ENCODE data around the gene LRRN2. TPM values are rescaled to one million over a fixed set of nuclear protein-coding genes. Genes with fewer than 3 reads are reported as not detected.
A peak's percentile ranks its signal among the peaks of the same experiment; 100 is the strongest.

LRRN2 gene
- total and polyA plus RNA-seq, 2 experiments from 2014 or later = 7.0 to 27.9 TPM

GRCh38 chr1:204574016-204574864 lies 111.3 kb downstream of the LRRN2 start:
- H3K27ac ChIP-seq = peak overlapping the region; percentile 58
- no peak overlapping the region for H3K4me2 ChIP-seq
- no peaks in the 10 kb centered on the region for H3K79me2 ChIP-seq
- H4K20me1 ChIP-seq (ENCODE audit: insufficient read depth, poor library complexity, severe bottlenecking) = no peaks in the 10 kb centered on the region
- no peaks in the 10 kb centered on the region for H3K36me3 ChIP-seq (replicated peaks; ENCODE audit: insufficient read depth, low read depth)
- H3K9me2 ChIP-seq (replicated peaks; ENCODE audit: insufficient read depth) = no peaks in the 10 kb centered on the region
- no peaks in the 10 kb centered on the region for H3K27me3 ChIP-seq
- no peak overlapping the region for H3K4me3 ChIP-seq
- no peak for DNase-seq (ENCODE audit: low spot score)
- H2AFZ ChIP-seq = no peak overlapping the region
- no peaks in the 10 kb centered on the region for H3K9me3 ChIP-seq (ENCODE audit: low read depth)
- TF ChIP-seq EZH2 (IDR thresholded peaks at IDR 0.05; ENCODE audit: borderline replicate concordance) (no peak), CTCF (IDR thresholded peaks at IDR 0.05; ENCODE audit: poor library complexity) (no peak)
- peaks cover 23% of the 10 kb centered on the region for H3K4me1 ChIP-seq (ENCODE audit: insufficient read depth)
- 46% methylated on average over 8 of the region's 8 CpGs for WGBS (ENCODE audit: low lambda C conversion rate, missing lambda C conversion rate)

- Histone ChIP-seq H3K27me3 (no peaks in the 10 kb centered on the region), H3K4me3 (no peak overlapping the region), H3K9me3 (ENCODE audit: low read depth) (no peaks in the 10 kb centered on the region), H3K36me3 (replicated peaks; ENCODE audit: insufficient read depth, low read depth) (no peaks in the 10 kb centered on the region), H3K79me2 (no peaks in the 10 kb centered on the region), H4K20me1 (ENCODE audit: insufficient read depth, poor library complexity, severe bottlenecking) (no peaks in the 10 kb centered on the region), H3K27ac (peak overlapping the region; percentile 83), H2AFZ (no peak overlapping the region), H3K9me2 (replicated peaks; ENCODE audit: insufficient read depth) (no peaks in the 10 kb centered on the region), H3K4me2 (no peak overlapping the region), H3K4me1 (ENCODE audit: insufficient read depth) (peaks cover 15% of the 10 kb centered on the region)
- WGBS (ENCODE audit: low lambda C conversion rate, missing lambda C conversion rate) = 66% methylated on average over 8 of the region's 8 CpGs
- DNase-seq (ENCODE audit: low spot score) = peak; percentile 57
- no peak for TF ChIP-seq EZH2phosphoT487 (IDR thresholded peaks at IDR 0.05; ENCODE audit: low read depth, severe bottlenecking, unreplicated experiment)
- TF ChIP-seq EZH2 (IDR thresholded peaks at IDR 0.05; ENCODE audit: borderline replicate concordance) = no peak
- no peak for TF ChIP-seq CTCF (IDR thresholded peaks at IDR 0.05; ENCODE audit: poor library complexity)
Observed at GRCh38 chr1:204572923-204573922, 112.3 kb downstream of the LRRN2 start.

GRCh38 chr1:204571631-204572030 lies 113.9 kb downstream of the LRRN2 start:
- no peak overlapping the region for H2AFZ ChIP-seq
- DNase-seq (ENCODE audit: low spot score) = no peak
- no peaks in the 10 kb centered on the region for H3K27me3 ChIP-seq
- no peaks in the 10 kb centered on the region for H3K36me3 ChIP-seq (replicated peaks; ENCODE audit: insufficient read depth, low read depth)
- TF ChIP-seq CTCF (IDR thresholded peaks at IDR 0.05; ENCODE audit: poor library complexity) (no peak), EZH2phosphoT487 (IDR thresholded peaks at IDR 0.05; ENCODE audit: low read depth, severe bottlenecking, unreplicated experiment) (no peak), EZH2 (IDR thresholded peaks at IDR 0.05; ENCODE audit: borderline replicate concordance) (no peak)
- no peak overlapping the region for H3K4me2 ChIP-seq
- no peaks in the 10 kb centered on the region for H3K9me2 ChIP-seq (replicated peaks; ENCODE audit: insufficient read depth)
- H3K79me2 ChIP-seq = no peaks in the 10 kb centered on the region
- H3K4me1 ChIP-seq (ENCODE audit: insufficient read depth) = peaks cover 15% of the 10 kb centered on the region
- no peaks in the 10 kb centered on the region for H4K20me1 ChIP-seq (ENCODE audit: insufficient read depth, poor library complexity, severe bottlenecking)
- WGBS (ENCODE audit: low lambda C conversion rate, missing lambda C conversion rate) = 91% methylated on average over 4 of the region's 4 CpGs
- no peaks in the 10 kb centered on the region for H3K9me3 ChIP-seq (ENCODE audit: low read depth)
- no peak overlapping the region for H3K27ac ChIP-seq
- no peak overlapping the region for H3K4me3 ChIP-seq
